Measurements from ENCODE around the gene SWI5.
"Not testable (repeated sequence)": the region's sequence is repeated elsewhere in the genome, so short reads cannot be mapped to it uniquely, and the experiment has no call there.

Gene SWI5

DNA sequence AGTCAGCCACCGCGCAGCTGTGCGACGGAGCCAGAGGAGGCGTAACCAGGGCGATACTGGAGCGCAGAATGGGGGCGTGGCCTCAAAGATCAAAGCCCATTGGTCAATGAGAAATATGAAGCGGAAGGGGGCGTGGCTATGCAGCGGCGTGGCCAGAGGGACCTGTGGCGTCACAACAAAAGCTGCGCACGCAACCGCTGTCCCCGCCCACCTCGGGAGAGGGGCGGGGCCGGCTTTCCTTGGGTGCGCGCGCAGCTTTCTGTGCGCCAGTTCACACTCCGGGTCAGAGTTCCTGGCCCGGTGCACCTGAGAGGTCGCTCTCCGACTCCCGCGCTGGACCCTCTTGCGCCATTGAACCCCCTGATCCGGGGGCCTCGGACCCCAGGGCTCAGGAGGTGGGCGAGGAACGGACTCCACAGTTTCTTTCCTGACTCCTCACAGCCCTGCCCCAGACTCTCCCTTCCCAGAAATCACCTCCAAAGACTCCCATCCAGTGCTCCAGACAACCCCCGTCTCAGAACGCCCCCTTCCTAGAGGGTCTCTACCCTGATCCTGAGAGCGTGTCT is at the start of gene SWI5:
Gene SWI5 (plus strand): TSS at position 269 of the 566 bp plus-strand sequence.
- DNase-seq (ENCODE audit: low spot score): peak; percentile 99

DNA sequence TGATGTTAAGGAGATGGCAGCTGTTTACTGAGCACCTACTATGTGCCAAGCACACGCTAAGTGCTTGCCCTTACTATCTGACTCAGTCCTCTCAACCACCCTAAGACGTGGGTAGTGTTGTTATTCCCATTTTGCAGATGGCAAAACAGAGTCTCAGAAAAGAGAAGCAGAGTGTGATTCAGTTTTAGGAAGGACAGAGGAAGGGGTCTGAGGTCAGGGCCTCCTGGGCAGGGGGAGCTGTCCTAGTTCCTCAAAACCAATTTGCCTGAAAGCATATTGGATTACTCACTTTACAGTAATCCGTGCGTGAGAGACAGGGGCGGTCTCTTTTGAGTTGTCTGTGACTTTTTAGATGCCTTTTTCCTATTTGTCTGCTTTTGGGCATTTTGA is 49.7 kb upstream of the SWI5 start:
- no peak for DNase-seq (ENCODE audit: low spot score)

DNA sequence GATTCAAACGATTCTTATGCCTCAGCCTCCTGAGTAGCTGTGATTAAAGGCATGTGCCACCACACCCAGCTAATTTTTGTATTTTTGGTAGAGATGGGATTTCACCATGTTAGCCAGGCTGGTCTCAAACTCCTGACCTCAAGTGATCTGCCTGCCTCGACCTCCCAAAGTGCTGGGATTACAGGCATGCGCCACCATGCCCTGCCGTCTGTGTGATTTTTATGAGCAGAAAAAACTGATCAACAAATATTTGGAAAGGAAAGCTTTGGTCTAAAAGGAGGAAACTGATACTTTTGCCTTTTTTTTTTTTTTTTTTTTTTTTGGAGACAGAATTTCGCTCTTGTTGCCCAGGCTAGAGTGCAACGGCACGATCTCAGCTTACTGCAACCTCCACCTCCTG is 45.2 kb upstream of the SWI5 start:
- not testable (repeated sequence) for DNase-seq (ENCODE audit: low spot score)

DNA sequence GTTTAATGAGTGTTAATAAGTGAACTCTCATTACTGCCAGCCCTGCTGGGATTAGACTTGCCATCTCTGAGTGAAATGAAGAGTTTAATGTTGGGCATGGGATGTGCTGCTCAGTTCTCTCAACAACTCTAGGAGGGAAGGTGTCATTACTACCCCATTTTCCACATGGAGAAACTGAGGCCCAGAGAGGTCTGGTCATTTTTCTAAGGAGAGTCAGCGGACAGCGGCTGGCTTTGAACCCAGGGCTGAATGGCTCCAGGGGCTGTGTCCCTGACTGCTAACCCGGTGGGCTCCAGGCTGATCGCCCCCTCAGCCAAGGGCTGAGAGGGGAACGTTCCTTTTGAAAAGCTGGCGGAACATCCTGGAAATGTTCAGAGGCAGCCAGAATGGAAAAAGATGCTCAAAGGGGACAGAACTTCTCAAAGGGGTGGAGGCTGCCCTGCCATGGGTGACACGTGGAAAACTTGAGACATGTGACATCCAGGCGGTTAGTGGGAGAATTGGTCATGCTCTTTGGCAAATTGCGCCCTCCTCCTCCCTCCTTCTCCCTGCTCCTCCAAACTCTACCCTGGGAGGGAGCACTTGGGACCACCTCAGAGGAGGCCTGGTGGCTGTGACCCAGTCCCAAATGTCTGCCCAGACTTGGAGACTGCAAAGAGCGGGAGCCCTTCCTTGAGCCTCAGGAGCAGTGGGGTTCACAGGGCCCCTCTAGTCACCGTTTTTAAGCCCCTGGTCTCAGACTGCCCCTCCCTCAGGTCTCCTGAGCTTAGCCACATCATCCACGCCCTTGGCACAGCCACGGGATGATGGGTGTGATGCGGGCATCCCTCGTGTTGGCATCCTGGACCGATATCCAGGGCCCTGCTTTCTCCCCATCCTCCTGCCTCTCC is 44.2 kb upstream of the SWI5 start:
- DNase-seq (ENCODE audit: low spot score): no peak

DNA sequence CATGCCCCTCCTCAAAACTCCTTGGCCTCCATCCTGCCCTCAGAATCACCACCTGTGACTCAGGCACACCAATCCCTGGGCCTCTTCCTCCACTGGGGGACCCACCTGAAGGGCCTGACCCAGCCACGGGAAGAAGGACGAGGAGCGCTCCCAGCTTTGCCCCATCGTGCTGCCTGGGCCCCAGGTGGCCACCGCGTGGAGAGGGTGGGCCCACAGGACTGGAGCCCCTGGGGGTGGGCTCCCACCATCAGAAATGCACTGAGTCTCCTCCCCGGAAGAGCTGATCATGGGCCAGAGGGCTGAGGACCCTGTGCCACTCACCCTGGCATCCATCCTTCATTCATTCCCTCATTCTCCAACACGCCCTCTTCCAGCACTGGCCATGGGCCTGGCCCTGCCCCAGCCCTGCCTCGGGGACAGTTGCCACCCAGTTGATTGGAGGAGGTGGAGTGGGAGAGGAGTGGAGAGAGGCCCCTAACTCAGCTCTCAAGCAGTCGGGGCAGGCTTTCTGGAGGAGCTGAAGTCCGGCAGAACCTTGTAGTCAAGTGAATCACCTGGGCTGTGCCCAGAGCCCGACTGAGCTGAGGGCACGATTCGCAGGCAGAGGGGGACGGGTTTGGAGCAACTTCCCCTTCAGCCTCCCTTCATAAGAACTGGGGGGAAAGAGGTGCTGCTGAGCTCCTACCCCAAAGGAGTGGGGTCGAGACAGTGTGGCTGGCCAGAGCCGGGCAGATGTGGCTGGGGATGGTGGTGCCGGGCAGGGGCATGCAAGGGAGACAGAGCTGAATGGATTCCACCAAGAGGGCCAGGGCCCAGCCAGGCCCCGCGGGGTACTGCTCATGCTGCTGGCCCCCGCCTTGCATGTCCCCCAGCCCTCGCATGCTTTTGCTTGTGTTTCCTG is 43.3 kb upstream of the SWI5 start:
- no peak for DNase-seq (ENCODE audit: low spot score)

DNA sequence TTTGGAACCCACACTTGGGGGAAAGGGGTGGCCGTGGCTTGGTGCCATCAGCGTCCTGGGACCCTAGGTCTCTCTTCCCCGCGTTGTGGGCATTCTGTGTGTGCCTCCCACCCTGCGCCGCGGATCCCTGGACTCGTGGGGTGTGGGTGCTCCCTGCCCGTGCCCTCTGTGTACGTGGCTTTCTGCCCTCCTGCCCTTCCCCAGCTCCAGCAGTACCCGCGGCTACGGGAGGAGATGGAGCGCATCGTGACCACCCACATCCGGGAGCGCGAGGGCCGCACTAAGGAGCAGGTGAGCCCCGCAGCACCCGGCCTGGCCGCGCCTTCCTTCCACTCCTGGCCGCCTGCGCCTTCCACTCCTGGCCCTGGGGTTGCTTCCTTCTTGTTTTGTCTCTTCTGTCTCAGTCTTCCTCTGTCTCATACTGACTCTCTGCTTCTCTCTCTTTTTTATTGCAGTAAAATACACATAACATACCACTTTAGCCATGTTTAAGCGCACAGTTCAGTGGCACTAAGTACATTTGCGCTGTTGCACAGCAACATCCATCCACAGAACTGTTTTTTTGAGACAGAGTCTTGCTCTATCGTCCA is 42.2 kb upstream of the SWI5 start:
- no peak for DNase-seq (ENCODE audit: low spot score)

DNA sequence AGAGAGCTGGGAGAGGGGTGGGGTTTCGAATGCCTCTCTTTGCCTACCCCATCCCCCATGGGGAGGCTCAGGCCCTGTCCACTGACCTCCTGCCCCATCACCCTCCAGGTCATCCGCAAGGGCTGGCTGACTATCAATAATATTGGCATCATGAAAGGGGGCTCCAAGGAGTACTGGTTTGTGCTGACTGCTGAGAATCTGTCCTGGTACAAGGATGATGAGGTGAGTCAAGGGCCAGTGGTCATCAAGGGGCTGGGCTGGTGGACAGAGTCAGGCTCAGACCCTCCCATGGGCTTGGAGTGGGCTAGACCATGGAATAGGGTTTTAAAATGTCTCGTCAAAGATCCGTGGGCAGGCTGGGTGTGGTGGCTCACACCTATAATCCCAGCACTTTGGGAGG is 34.0 kb upstream of the SWI5 start:
- no peak for DNase-seq (ENCODE audit: low spot score)

DNA sequence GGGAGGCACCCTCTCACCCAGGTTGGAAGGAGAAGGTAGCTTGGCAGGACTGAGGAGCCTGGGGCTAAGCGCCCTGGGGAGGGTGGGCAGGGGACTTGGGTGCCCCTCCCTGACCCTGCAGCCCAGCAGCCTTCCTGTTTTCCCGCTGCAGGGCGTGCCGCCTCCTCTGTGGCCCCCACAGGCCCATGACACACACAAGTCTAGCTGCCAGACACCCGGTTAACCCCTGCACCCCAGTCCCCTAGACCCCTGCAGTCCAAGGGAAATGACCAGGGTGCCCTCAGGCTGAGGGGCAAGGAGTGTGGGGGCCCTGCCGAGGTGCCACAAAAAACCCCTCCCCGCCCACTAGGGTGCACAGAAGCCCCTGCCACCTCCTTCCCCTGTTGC is 33.3 kb upstream of the SWI5 start:
- peak; percentile 60 for DNase-seq (ENCODE audit: low spot score)

DNA sequence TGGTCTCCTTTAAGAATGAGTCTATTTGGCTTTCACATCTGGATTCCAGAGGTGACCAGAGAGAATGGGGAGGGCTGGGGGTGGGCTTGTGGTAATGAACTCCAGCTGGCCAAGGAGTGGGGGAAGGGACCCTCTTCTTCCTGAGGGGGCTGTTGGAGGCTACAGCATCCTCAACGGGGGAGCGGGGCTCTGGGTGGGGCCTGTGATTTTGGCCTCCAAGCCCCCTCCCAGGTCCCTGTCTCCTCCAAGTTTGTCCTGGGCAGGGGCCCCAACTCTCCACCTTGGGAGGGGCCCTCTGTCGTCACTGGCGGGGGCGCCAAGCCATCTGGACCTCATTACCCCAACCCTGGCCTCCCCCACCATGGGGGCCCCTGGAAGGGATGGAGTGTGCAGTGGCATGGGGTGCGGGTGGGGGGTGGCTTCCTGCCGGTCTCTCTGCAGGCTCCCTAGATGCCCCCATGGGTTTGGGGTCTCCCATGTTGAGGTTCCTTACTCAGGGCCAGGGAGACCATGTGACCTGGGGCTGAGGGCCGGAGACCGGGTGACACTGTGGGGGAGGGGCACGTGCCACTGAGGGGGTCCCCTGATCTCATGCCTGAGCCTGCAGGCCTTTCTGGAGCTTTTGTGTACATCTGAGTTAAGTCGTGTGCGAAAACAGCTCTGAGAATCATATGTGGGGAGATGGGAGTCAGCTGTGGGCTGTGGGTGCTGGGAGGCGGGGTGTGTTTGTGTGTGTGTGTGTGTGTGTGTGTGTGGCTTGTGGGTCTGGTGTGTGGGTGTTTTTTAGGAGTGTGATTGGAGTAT is 32.7 kb upstream of the SWI5 start:
- peak; percentile 69 for DNase-seq (ENCODE audit: low spot score)

DNA sequence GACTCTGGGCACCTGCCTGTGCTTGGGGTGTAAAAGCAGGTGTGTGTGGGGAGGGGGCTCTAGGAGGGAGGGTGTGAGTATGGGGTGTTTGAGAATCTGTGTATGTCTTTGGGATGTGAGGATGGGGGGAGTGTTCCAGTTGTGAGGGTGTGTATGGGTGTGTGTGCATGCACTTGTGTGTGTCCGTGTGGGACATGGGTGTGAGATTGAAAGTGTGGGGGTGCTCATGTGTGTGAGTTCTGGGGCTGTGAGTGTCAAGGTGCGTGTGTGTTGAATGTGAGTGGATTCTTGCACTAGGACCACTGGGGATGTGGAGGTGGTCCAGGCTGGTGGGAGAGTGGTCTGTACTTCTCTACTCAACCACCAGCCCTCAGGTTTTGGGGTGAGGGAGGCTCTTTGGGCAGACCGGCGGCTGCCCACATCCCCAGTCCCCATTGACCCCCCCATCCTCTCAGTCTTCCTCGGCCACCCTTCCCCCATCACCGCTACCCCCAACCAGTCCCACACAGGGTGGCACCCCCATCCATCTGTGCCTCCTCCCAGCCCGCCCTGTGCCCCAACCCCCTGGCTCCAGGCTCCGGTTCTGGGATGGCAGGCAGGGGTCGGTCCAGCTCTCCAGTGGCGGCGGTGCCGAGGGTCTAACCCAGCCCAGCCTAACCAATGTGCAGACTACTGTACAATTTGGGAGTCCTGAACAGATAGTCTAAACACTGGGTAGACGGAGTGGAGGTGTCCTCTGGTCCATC is 31.8 kb upstream of the SWI5 start:
- DNase-seq (ENCODE audit: low spot score): peak; percentile 53

DNA sequence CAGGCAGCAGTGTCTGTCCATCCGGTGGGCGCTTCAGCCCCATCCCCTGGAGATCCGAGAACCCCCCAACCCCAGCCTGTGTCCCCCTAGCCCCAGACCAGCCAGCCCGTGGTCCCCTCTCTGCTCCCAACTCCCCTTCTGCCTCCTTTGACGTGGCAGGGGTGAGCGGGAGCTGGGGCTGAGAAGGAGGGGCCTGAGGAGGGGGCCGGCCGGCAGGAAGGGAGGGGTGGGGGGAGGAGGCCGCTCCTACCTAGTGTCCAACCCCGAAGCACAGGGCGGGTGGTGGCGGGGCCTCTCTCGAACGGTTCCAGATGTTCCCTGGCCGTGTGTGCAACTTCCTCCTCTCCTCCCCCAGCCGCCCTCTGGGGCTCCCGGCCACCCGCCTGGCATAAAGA is 31.2 kb upstream of the SWI5 start:
- DNase-seq (ENCODE audit: low spot score): peak; percentile 97

DNA sequence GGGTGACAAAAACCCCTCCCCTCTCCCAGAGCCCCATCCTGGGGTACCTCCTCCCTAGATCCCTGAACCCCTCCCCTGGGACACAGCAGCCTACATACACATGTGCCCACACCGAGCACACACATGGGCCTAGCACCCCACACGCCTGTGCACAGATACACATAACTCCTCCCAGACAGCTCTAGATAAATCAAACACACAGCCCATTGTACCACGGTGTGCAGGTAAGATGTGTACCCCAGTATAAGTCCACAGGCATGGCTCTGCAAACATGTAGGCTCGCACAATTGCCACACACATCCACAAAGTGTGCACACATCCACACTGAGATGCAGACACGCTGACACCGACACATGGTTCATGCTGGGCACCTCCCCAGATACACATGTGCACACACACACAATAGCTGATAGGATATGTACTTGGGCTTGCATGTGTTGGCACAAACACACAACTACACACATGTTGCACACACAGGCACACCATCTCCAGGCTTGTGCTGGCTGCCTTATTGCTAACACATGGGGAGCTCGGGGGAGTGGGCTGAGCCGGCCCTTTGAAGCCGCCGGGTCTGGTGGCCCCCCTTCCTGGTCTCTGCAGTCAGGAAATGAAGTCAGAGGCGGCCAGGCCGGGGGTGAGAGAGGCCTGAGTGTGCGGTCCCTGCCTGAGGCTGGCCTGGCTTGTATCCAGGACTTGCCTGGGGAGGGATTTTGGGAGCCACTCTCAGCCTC is 30.5 kb upstream of the SWI5 start:
- peak; percentile 81 for DNase-seq (ENCODE audit: low spot score)

DNA sequence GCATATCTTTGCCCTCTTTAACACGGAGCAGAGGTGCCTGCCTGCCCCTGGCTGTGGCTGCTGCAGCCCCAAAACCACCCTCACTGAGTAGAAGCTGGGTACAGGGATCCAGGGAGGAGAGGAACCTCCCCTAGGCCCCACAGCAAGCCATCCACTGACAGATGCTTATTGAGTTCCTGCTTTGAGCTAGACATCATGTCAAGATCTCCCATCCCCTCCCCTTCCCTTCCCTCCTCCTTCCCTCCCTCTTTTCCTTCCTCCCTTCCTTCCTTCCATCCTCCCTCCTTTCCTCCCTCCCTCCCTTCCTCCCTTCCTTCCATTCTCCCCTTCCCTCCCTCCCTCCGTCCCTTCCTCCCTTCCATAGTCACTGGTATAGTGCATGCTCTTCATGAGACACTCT is 29.6 kb upstream of the SWI5 start:
- no peak for DNase-seq (ENCODE audit: low spot score)

DNA sequence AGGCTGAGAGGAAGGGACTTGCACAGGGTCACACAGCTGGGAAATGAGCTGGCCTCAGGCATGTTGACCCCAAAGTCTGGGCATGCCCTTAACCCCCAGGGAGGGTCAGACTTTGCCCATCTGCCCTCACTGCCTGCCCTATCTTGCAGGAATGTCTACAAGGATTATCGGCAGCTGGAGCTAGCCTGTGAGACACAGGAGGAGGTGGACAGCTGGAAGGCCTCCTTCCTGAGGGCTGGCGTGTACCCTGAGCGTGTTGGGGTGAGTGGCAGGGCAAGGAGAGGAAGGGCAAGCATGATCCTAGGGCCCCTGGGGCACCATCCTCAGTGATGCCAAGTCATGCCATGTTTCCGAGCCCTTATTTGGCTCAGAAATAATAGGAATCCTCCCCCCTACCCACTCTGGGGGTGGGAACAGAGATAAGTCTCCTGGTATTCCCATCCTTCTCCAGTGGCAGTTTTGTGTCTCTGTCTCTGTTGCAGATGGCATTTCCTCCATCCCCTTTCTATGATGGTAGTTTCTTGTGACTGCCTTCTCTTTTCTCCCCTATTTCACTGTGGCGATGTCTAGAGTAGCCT is 28.8 kb upstream of the SWI5 start:
- DNase-seq (ENCODE audit: low spot score): no peak

DNA sequence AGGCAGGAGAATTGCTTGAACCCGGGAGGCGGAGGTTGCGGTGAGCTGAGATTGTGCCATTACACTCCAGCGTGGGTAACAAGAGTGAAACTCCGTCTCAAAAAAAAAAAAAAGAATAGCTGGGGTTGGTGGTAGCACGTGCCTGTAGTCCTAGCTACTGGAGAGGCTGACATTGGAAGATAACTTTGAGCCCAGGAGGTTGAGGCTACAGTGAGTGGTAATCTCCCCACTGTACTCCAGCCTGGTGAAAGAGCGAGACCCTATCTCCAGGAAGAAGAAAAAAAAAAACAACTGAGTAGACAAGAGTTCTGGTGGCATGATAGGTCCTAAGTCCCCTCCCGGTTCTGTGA is 26.5 kb upstream of the SWI5 start:
- DNase-seq (ENCODE audit: low spot score): no peak

DNA sequence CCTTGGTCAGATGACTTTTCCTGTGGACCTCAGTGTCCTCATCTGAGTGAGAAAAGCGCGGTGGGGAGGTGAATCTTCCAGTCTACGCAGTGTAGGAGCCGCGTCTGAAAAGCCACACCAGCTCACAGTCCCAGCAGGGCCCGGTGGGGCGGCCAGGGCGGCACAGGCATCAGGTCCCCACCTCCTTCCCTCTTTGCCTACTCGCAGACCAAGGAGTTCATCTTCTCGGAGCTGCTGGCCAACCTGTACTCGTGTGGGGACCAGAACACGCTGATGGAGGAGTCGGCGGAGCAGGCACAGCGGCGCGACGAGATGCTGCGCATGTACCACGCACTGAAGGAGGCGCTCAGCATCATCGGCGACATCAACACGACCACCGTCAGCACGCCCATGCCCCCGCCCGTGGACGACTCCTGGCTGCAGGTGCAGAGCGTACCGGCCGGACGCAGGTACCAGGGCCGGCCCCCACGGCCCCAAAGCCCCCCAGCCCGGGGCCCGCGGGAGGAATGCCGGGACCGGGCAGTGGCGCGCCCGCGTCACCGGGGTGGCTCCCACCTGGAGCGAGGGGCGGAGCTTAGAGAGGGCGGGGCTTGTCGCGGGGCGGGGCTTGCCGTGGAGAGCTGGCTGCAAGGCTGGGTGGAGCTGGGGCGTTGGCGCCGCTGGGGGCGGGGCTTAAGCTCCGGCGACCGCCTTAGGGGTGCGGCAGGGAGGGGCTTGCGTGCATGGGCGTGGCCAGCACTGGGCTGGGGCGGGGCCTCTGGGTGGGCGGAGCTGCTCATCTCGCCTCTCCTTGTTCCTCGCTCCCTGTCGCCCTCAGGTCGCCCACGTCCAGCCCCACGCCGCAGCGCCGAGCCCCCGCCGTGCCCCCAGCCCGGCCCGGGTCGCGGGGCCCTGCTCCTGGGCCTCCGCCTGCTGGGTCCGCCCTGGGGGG is 25.9 kb upstream of the SWI5 start:
- peak; percentile 67 for DNase-seq (ENCODE audit: low spot score)

DNA sequence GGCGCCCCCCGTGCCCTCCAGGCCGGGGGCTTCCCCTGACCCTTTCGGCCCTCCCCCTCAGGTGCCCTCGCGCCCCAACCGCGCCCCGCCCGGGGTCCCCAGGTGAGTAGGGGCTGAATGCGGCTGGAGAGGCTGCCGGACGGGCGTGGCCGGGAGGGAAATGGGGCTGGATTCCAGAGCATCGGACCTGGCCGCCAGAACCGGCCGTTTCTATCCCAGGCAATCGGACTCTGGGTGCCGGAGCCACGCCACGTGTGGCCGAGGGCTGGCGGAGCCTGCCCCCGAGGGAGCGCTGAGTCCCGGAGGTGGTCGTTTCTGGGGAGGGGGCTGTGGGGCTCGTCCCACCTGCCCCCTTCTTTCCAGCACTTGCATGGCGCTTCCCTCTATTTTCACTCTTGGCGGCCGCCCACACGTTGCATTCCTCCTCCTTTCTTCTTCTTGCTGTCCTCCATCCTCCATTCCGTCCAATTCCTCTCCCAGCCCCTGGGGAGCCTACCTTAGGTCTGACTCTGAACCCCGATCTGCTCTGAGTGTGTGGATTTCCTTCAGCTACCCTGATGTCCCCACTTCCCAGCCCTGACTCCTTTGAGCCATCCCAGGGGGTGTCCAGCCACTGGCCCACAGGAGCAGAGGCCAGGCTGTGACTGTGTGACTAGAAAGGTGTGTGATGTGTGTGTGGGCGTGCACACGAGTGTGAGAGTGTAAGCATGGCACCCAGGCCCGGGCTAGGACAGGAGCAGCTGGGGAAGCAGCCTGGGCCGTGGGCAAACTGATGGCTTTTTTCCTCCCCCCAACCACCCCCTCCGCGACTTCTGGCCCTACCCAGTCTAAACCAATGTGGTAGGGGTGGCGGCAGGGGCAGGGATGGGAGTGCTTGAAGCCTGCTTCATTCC is 25.0 kb upstream of the SWI5 start:
- no peak for DNase-seq (ENCODE audit: low spot score)

DNA sequence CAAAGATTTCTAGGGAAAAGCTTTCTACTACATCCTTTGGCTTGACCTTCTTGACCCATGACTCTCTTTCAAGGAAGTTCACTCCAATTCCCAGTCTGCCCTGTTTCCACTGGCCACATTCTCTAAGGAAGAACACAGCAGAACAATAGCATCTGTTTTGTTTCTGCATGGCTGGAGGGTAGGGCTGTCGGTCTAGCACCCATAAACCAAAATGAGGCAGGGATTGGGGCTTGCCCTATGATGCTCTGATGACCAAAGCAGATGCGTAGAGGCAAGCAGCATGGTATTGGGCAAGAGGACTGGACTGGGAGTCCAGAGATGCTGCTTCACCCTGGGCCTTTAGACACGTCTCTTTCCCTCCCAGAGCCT is 24.4 kb upstream of the SWI5 start:
- DNase-seq (ENCODE audit: low spot score): no peak
